Measurements from ENCODE around the gene MTNR1A. TPM values are rescaled to one million over a fixed set of nuclear protein-coding genes. Genes with fewer than 3 reads are reported as not detected.
A peak's percentile ranks its signal among the peaks of the same experiment; 100 is the strongest.

Gene MTNR1A
- total and polyA plus RNA-seq, 5 experiments from 2014 or later = not detected

- ATAC-seq = no peak
Observed at GRCh38 chr4:186587416-186588018, 32.1 kb upstream of the MTNR1A start.

GRCh38 chr4:186586205-186586604 lies 30.8 kb upstream of the MTNR1A start:
- DNase-seq (no peak), ATAC-seq (no peak)
- Mint-ChIP-seq H3K4me3 (no peak overlapping the region), H3K27me3 (peaks cover 0 to 17% (median 4%) of the 10 kb centered on the region in 5 donors), H3K4me1 (no peaks in the 10 kb centered on the region), H3K9me3 (peaks cover 0 to 16% (median 3%) of the 10 kb centered on the region in 9 donors), H3K27ac (no peak overlapping the region), H3K36me3 (no peaks in the 10 kb centered on the region)
- POLR2A ChIA-PET = no interaction called here

More at GRCh38 chr4:186587416-186588018, 32.1 kb upstream of the MTNR1A start:
- peak; percentile 17 to 70 (median 40) for DNase-seq
- Mint-ChIP-seq H3K36me3 (no peaks in the 10 kb centered on the region), H3K27me3 (peaks cover 0 to 17% (median 4%) of the 10 kb centered on the region in 5 donors), H3K27ac (no peak overlapping the region), H3K4me3 (no peak overlapping the region), H3K4me1 (no peaks in the 10 kb centered on the region), H3K9me3 (peaks cover 0 to 4% (median 0%) of the 10 kb centered on the region in 9 donors)
- POLR2A ChIA-PET = no interaction called here

GRCh38 chr4:186584912-186585311 lies 29.5 kb upstream of the MTNR1A start:
- POLR2A ChIA-PET = no interaction called here
- no peak overlapping the region for H3K4me3 Mint-ChIP-seq
- no peak for DNase-seq
- H3K36me3 Mint-ChIP-seq = no peaks in the 10 kb centered on the region
- ATAC-seq = no peak
- H3K27ac Mint-ChIP-seq = peak overlapping the region in 1 of 10 donors; percentile 52
- H3K27me3 Mint-ChIP-seq = peaks cover 0 to 17% (median 4%) of the 10 kb centered on the region in 5 donors
- H3K9me3 Mint-ChIP-seq = peaks cover 0 to 16% (median 4%) of the 10 kb centered on the region in 9 donors
- H3K4me1 Mint-ChIP-seq = no peaks in the 10 kb centered on the region

- H3K4me1 Mint-ChIP-seq = no peaks in the 10 kb centered on the region
- H3K4me3 Mint-ChIP-seq = no peak overlapping the region
- no peaks in the 10 kb centered on the region for H3K36me3 Mint-ChIP-seq
- no peak overlapping the region for H3K27ac Mint-ChIP-seq
- peaks cover 0 to 12% (median 2%) of the 10 kb centered on the region in 5 donors for H3K27me3 Mint-ChIP-seq
- ATAC-seq (no peak), DNase-seq (no peak)
- POLR2A ChIA-PET = no interaction called here
- peaks cover 0 to 16% (median 5%) of the 10 kb centered on the region in 9 donors for H3K9me3 Mint-ChIP-seq
Observed at GRCh38 chr4:186581421-186581820, 26.1 kb upstream of the MTNR1A start.

- H3K9me3 Mint-ChIP-seq = peaks cover 0 to 16% (median 5%) of the 10 kb centered on the region in 9 donors
Observed at GRCh38 chr4:186580669-186581068, 25.3 kb upstream of the MTNR1A start.

GRCh38 chr4:186570193-186570996 lies 15.0 kb upstream of the MTNR1A start:
- POLR2A ChIA-PET = no interaction called here
- no peak overlapping the region for H3K27ac Mint-ChIP-seq
- ATAC-seq = no peak
- no peaks in the 10 kb centered on the region for H3K36me3 Mint-ChIP-seq
- H3K9me3 Mint-ChIP-seq = peaks cover 0 to 3% (median 0%) of the 10 kb centered on the region in 9 donors
- no peaks in the 10 kb centered on the region for H3K4me1 Mint-ChIP-seq
- peaks cover 0 to 11% (median 4%) of the 10 kb centered on the region in 5 donors for H3K27me3 Mint-ChIP-seq
- DNase-seq = no peak
- no peak overlapping the region for H3K4me3 Mint-ChIP-seq

More at GRCh38 chr4:186580669-186581068, 25.3 kb upstream of the MTNR1A start:
- Mint-ChIP-seq H3K27me3 (peaks cover 0 to 9% (median 0%) of the 10 kb centered on the region in 5 donors), H3K36me3 (no peaks in the 10 kb centered on the region), H3K4me3 (no peak overlapping the region), H3K4me1 (no peaks in the 10 kb centered on the region), H3K27ac (no peak overlapping the region)
- no peak for ATAC-seq
- no peak for DNase-seq
- POLR2A ChIA-PET = no interaction called here

- Mint-ChIP-seq H3K4me1 (no peaks in the 10 kb centered on the region), H3K36me3 (no peaks in the 10 kb centered on the region), H3K4me3 (no peak overlapping the region), H3K27ac (no peak overlapping the region), H3K9me3 (peaks cover 0 to 3% (median 0%) of the 10 kb centered on the region in 9 donors), H3K27me3 (peaks cover 0 to 11% (median 4%) of the 10 kb centered on the region in 5 donors)
- POLR2A ChIA-PET = no interaction called here
- DNase-seq (no peak), ATAC-seq (no peak)
Observed at GRCh38 chr4:186569533-186570192, 14.3 kb upstream of the MTNR1A start.

GRCh38 chr4:186566068-186566467 lies 10.7 kb upstream of the MTNR1A start:
- POLR2A ChIA-PET = no interaction called here
- Mint-ChIP-seq H3K9me3 (peaks cover 0 to 5% (median 0%) of the 10 kb centered on the region in 9 donors), H3K4me3 (no peak overlapping the region), H3K27ac (no peak overlapping the region), H3K36me3 (no peaks in the 10 kb centered on the region), H3K4me1 (no peaks in the 10 kb centered on the region), H3K27me3 (peaks cover 0 to 8% (median 4%) of the 10 kb centered on the region in 5 donors)
- DNase-seq = no peak
- ATAC-seq = no peak

- POLR2A ChIA-PET = no interaction called here
- DNase-seq (no peak), ATAC-seq (no peak)
- Mint-ChIP-seq H3K4me3 (no peak overlapping the region), H3K27me3 (peaks cover 0 to 4% (median 0%) of the 10 kb centered on the region in 5 donors), H3K9me3 (peaks cover 0 to 12% (median 3%) of the 10 kb centered on the region in 9 donors), H3K36me3 (no peaks in the 10 kb centered on the region), H3K4me1 (no peaks in the 10 kb centered on the region), H3K27ac (peak overlapping the region in 1 of 10 donors; percentile 12)
Observed at GRCh38 chr4:186563761-186564160, 8.4 kb upstream of the MTNR1A start.

GRCh38 chr4:186561748-186562147 lies 6.4 kb upstream of the MTNR1A start:
- POLR2A ChIA-PET = no interaction called here
- no peak for ATAC-seq
- Mint-ChIP-seq H3K27ac (no peak overlapping the region), H3K36me3 (no peaks in the 10 kb centered on the region), H3K27me3 (peaks cover 0 to 1% (median 0%) of the 10 kb centered on the region in 5 donors), H3K9me3 (peaks cover 0 to 12% (median 3%) of the 10 kb centered on the region in 9 donors), H3K4me3 (no peak overlapping the region), H3K4me1 (no peaks in the 10 kb centered on the region)
- DNase-seq = no peak

GRCh38 chr4:186560647-186561046 lies 5.3 kb upstream of the MTNR1A start:
- POLR2A ChIA-PET = no interaction called here
- peaks cover 0 to 1% (median 0%) of the 10 kb centered on the region in 4 donors for H3K4me1 Mint-ChIP-seq
- peaks cover 4 to 6% (median 6%) of the 10 kb centered on the region in 5 donors for H3K27me3 Mint-ChIP-seq
- H3K36me3 Mint-ChIP-seq = no peaks in the 10 kb centered on the region
- no peak overlapping the region for H3K4me3 Mint-ChIP-seq
- no peak overlapping the region for H3K27ac Mint-ChIP-seq
- ATAC-seq (no peak), DNase-seq (no peak)
- peaks cover 0 to 12% (median 4%) of the 10 kb centered on the region in 9 donors for H3K9me3 Mint-ChIP-seq

GRCh38 chr4:186557486-186557885 lies 2.1 kb upstream of the MTNR1A start:
- Mint-ChIP-seq H3K27ac (no peak overlapping the region), H3K9me3 (peaks cover 0 to 12% (median 3%) of the 10 kb centered on the region in 9 donors), H3K4me3 (no peak overlapping the region), H3K4me1 (peaks cover 0 to 4% (median 0%) of the 10 kb centered on the region in 4 donors), H3K36me3 (no peaks in the 10 kb centered on the region), H3K27me3 (peaks cover 10 to 29% (median 15%) of the 10 kb centered on the region in 5 donors)
- DNase-seq (no peak), ATAC-seq (no peak)
- POLR2A ChIA-PET = no interaction called here

- no peak overlapping the region for H3K4me3 Mint-ChIP-seq
- no peaks in the 10 kb centered on the region for H3K36me3 Mint-ChIP-seq
- ATAC-seq (no peak), DNase-seq (no peak)
- H3K27ac Mint-ChIP-seq = no peak overlapping the region
- H3K27me3 Mint-ChIP-seq = peaks cover 10 to 31% (median 15%) of the 10 kb centered on the region in 5 donors
- H3K9me3 Mint-ChIP-seq = peaks cover 0 to 12% (median 3%) of the 10 kb centered on the region in 9 donors
- H3K4me1 Mint-ChIP-seq = peaks cover 0 to 4% (median 0%) of the 10 kb centered on the region in 4 donors
- POLR2A ChIA-PET = no interaction called here
Observed at GRCh38 chr4:186557061-186557460, 1.7 kb upstream of the MTNR1A start.
